Retina (tissue), 1 donor: ENCODE results near the gene SLC25A5.

Experiments used
- DNase-seq: peaks from one replicate; pipeline ENCODE4 v3.0.0-alpha.2; 2016

The SLC25A5 gene

GRCh38 chrX:119512146-119512800, 44.0 kb downstream of the SLC25A5 start:
- DNase-seq, result peak; percentile 40

DNA sequence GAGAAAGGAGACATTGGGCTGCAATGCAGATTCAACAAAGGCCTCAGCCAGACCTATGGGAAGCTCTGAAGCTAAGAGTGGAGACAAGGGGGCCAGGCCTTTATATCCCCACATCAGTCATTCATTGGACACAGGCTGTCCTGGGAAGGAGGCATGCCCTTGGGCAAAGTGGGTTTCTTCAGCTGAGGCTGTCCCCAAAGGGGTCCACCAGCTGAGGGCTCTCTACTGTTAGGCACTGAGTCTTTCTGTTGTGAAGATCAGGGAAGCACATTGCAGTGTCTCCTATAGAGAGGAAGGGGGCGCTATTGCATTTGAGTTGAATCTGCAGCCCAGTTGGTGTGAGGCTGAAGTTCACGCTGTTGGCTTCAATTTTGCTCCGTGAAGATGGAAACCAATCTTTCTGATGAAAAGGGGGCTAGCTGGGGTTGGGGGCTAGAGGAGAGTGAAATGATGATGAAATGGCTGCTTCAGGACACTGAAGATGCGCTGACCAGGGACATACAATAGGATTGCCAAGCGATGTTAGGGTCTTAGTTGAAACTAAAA, 48.0 kb downstream of the SLC25A5 start:
- DNase-seq, result peak; percentile 63

- no peak for DNase-seq
Observed at GRCh38 chrX:119518371-119518770, 50.1 kb downstream of the SLC25A5 start.
